ENCODE results near the gene WNT4.

Gene WNT4

DNA sequence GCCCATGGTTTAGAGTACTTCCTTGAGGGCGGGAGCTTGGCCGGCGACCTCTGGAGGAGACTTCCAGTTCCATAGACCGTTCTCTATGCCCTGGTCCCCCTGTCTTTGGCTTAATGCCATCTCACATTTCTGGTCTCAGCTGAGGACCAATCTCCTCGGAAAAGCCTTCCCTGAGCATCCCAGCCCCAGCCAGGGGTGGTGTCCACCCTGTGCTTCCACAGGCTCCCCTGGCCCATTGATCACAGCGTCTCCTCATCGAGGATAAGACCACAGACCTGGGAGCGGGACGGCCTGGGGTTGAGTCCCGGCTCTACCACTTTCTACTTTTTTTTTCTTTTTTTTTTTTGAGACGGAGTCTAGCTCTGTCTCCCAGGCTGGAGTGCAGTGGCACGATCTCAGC, 14.5 kb downstream of the WNT4 start:
- DNase-seq: no peak

GRCh38 chr1:22127731-22128130, 15.2 kb downstream of the WNT4 start:
- DNase-seq: no peak

DNA sequence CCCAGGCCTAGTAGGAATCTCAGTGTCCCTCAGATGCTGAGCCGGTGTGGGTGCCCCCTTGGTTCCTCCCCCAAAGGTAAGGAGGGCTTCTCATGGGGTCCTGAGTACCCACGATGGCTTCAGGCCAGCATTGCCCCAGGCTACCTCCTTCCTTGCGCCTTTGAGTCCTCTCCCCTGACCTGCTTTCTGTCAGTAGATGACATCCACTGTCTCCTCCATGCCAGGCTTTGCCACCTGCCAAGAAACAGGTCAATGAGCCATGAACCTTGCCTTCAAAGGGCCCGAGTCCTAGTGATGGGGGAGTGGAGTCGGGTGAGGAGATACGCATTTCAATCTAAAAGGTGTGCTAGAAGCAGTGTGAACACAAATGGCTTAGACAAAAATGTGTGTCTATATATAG, 15.6 kb downstream of the WNT4 start:
- no peak for DNase-seq

GRCh38 chr1:22126531-22126930, 16.4 kb downstream of the WNT4 start:
- DNase-seq: no peak

DNA sequence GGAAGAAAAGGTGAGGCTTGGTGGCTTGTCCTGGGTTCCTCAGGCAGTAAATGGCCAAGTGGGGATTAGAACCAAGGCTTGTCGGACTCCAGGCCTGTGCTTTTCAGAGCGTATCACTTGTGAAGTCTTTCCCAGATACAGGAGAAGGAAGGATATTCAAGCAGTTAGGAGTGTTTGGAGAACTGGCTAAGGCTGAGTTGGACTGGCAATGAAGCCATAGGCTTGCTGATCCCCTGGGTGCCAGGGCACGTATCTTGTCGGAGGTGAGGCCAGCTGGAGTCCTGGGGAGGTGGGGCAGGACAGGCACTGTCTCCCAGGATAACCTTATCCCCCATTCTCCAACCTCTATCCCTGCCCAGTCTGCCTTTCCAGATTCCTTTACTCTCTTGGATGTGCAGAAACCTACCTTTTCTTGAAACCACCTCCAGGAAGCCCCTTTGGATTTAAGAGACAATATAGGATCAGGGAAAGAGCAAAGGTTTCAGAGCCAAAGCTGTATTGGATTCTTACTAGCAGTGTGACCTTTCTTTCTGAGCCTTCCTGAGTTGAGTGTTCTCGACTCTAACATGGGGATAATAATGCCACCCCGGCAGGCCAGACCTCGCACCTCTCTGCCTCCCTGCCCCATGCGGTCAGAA, 18.2 kb downstream of the WNT4 start:
- DNase-seq: no peak

- DNase-seq: no peak
Observed at GRCh38 chr1:22123901-22124404, 18.9 kb downstream of the WNT4 start.

GRCh38 chr1:22123071-22123390, 19.9 kb downstream of the WNT4 start:
- DNase-seq: no peak

DNA sequence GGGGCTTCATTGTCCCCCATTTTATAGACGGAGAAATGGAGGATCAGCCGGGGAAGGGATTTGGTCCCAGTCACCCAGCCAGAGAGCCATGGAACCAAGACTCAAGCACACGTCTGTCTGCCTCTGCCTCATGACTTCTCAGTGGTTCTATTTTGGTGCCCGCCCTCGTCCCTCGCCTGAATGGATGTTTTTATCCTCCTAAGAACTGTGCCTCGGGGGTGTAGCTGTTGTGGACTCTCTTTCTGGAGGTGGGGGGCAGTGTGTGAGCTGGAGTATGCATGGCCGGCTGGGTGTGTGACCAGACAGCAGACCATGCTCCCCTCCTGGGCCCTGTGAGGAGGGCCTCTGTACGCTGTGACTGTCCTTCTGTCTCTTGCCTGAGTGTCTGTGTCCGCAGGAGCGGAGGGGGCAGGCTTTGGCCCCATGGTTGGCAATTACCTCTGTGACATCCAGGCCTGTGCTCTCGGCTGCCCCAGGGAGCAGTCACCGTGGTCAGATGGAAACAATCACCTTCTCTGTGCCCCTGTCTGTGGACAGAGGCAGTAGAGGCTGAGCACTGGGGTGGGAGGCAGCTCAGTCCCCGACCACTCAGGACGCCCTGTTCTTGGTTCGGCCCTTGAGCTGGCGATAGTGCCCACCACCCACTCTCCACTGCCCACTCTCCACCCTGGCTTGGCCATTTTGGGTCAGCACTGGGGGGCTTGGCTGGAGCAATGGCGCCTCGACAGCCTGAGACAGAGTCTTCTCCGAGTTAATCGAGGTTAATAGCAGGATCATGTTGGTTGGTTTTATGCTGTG, 20.4 kb downstream of the WNT4 start:
- DNase-seq: no peak

- no peak for DNase-seq
Observed at GRCh38 chr1:22121421-22121911, 21.4 kb downstream of the WNT4 start.

DNA sequence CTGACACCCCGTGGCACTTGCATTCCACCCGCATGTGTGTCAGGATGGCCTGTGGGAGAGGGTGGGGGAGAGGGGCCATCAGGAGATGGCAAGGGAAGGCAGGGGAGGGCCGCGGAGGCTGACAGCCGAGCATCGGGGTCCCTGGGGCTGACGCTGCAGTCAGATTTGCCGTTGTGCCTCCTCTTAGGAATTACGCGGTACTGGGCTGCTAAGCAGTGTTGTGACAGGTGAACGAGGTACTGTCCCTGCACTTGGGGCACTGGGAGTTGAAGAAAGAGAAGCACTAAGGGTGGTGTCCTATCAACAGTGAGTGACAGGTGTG, 22.5 kb downstream of the WNT4 start:
- DNase-seq: no peak

DNA sequence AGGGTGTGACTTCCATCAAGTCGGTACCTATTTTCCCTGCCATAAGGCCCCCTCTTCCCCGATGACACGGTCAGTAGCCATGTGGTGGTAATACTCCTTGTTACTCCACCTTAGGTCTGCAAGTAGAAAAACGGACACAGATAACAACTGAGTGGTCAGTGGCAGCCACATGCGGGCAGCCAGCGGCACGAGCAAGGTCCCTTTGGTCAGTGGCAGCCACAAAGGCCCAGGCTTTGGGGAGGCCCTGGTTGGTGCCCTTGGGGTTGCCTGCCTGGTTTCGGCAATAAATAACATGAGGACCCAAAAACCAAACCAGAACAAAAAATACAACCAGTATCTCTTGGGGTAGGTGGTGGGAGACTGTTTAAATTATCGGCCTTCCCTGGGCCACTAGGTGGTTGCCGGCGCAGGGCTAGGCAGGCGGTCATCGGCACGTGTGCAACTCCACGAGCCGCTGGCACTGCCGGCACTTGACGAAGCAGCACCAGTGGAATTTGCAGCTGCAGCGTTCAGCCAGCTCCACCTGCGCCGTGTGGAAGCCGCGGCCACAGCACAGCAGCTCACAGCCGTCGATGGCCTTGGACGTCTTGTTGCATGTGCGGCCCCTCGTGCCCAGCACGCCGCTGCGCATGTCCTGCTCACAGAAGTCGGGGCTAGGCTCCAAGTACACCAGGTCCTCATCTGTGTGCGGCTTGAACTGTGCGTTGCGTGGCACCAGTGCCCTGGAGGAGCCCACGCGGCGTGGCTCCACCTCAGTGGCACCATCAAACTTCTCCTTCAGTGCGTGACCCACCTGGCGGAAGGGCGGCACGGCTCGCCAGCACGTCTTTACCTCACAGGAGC, 23.1 kb downstream of the WNT4 start:
- DNase-seq: no peak

- no peak for DNase-seq
Observed at GRCh38 chr1:22118291-22118992, 24.5 kb downstream of the WNT4 start.

DNA sequence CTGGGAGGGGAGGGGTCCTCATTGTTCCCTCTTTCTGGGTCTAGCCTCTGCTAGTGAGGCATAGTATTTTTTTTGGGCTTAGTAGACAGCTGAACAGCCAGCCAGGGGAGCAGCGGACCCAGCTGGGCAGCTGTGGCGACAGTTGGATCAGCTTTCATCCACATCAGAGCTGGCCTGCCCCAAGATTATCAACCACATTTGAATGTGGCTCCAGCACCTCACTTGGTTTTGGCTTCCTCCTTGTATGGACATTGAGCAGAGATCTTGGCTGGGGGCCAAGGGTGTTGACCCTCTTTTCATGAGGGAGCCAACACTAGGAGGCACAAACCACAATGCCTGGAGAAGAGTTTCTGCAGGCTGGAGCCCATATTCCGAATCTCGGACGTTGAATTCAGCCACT, 25.0 kb downstream of the WNT4 start:
- DNase-seq: no peak

DNA sequence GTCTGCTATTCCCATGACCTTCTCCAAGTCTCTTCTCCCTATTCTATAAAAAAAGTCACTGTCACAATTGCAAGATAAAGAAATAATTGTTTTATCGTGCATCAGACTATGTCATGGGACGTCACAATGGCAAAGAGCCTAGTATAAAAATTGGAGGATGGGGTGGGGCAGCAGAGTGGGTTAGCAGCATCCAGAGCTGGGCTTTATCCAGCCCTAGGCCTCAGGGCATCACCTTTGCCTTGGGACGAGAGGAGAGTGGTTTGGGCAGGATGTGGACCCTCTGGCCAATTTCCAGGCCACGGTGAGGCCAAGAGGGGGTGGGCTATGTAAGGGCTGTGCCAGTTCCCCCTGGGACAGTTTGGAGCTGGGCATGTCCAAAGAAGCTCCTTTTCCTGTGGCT, 25.7 kb downstream of the WNT4 start:
- DNase-seq: no peak

GRCh38 chr1:22115286-22115685, 27.6 kb downstream of the WNT4 start:
- no peak for DNase-seq

- DNase-seq: no peak
Observed at GRCh38 chr1:22114083-22115012, 28.5 kb downstream of the WNT4 start.

- DNase-seq: no peak
Observed at GRCh38 chr1:22112554-22112953, 30.3 kb downstream of the WNT4 start.

DNA sequence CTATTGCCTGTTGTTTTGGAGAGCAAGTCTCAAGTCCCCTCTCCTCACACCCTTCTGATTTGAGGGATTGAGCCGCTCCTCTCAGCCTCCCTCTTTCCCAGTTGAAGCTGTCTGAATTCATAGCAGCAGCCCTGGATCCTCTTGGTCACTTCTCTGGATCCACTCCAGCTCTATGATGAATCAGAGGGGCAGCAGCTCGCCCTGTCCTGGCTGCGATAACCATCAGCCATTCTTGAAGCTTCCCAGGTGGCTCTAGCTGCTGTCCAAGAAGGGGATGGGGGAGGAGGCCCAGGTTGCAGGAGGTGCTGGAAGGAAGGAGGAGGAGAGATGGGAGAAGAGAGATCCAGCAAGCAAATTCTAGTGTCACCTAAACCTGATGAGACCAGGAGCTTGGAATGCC, 31.3 kb downstream of the WNT4 start:
- no peak for DNase-seq

GRCh38 chr1:22111115-22111514, 31.8 kb downstream of the WNT4 start:
- no peak for DNase-seq

- no peak for DNase-seq
Observed at GRCh38 chr1:22110016-22110415, 32.9 kb downstream of the WNT4 start.

- no peak for DNase-seq
Observed at GRCh38 chr1:22108339-22109105, 34.4 kb downstream of the WNT4 start.
